Activated B cell treated with CpG ODN at 0.5 μM for 24 hours (primary cell): ENCODE results near the gene MYCBPAP. TPM values are rescaled to one million over a fixed set of nuclear protein-coding genes. Genes with fewer than 3 reads are reported as not detected.

Experiments
- ATAC-seq: fragments of 200-7000 bp; cut with Tn5 transposase; one replicate; pipeline ENCODE4 v1.10.0; 2021; ENCODE audit warnings: low read depth, mild to moderate bottlenecking, moderate library complexity
- CTCF ChIA-PET: fragments of 350-600 bp; sonication (Branson Sonifier 250); formaldehyde crosslinking; loops from one replicate; lab custom pipeline; 2021; ENCODE audit warnings: antibody characterized with exemption; lab: Charles Lee
- POLR2A ChIA-PET: fragments of 350-600 bp; sonication (Branson Sonifier 250); formaldehyde crosslinking; loops from one replicate; lab custom pipeline; 2021; ENCODE audit warnings: antibody characterized with exemption; lab: Charles Lee
- DNase-seq: peaks from one replicate; pipeline ENCODE4 v3.0.0; 2022
- H3K27ac Mint-ChIP-seq: one replicate; pipeline ENCODE4 v1.8.0; 2020; ENCODE audit warnings: mixed read lengths
- H3K27me3 Mint-ChIP-seq: one replicate; pipeline ENCODE4 v1.8.0; 2021; ENCODE audit warnings: mixed read lengths
- H3K36me3 Mint-ChIP-seq: one replicate; pipeline ENCODE4 v1.8.0; 2021; ENCODE audit warnings: low read depth, mixed read lengths
- H3K4me1 Mint-ChIP-seq: one replicate; pipeline ENCODE4 v1.8.0; 2021; ENCODE audit warnings: mixed read lengths
- H3K4me3 Mint-ChIP-seq: one replicate; pipeline ENCODE4 v1.8.0; 2020; ENCODE audit warnings: mild to moderate bottlenecking, mixed read lengths
- H3K9me3 Mint-ChIP-seq: one replicate; pipeline ENCODE4 v1.8.0; 2020; ENCODE audit warnings: mixed read lengths
- CTCF ChIP-seq: fragments of 200-600 bp; IDR thresholded peaks from one replicate; pipeline ENCODE4 v1.8.0; 2022; ENCODE audit warnings: antibody characterized with exemption, mild to moderate bottlenecking
- intact Hi-C: fragments of 100-400 bp; cut with micrococcal nuclease; formaldehyde crosslinking; loops from one replicate; pipeline ENCODE4 v1.15.1; 2024
- total RNA-seq: library from RNA; stranded (reverse); gene quantifications from 2 replicates; pipeline ENCODE4 v1.2.3, GENCODE V29; 2022

The MYCBPAP gene
- total RNA-seq, 1 donor from 2014 or later = 2.3 TPM

GRCh38 chr17:50533720-50534148 lies 25.5 kb downstream of the MYCBPAP start:
- H3K4me3 Mint-ChIP-seq = no peak overlapping the region
- H3K9me3 Mint-ChIP-seq = no peaks in the 10 kb centered on the region
- POLR2A ChIA-PET = no interaction called here
- peaks cover 12% of the 10 kb centered on the region for H3K4me1 Mint-ChIP-seq
- H3K27me3 Mint-ChIP-seq = peaks cover 61% of the 10 kb centered on the region
- no peak for DNase-seq
- H3K36me3 Mint-ChIP-seq = no peaks in the 10 kb centered on the region
- H3K27ac Mint-ChIP-seq = no peak overlapping the region
- intact Hi-C loops = no loop called here
- no peak for ATAC-seq
- CTCF ChIA-PET = no interaction called here
- no peak for TF ChIP-seq CTCF

GRCh38 chr17:50534222-50534978 lies 26.2 kb downstream of the MYCBPAP start:
- intact Hi-C loops = no loop called here
- H3K27me3 Mint-ChIP-seq = peaks cover 57% of the 10 kb centered on the region
- H3K27ac Mint-ChIP-seq = no peak overlapping the region
- H3K4me3 Mint-ChIP-seq = no peak overlapping the region
- CTCF ChIA-PET = no interaction called here
- TF ChIP-seq CTCF = no peak
- H3K9me3 Mint-ChIP-seq = no peaks in the 10 kb centered on the region
- peaks cover 12% of the 10 kb centered on the region for H3K4me1 Mint-ChIP-seq
- POLR2A ChIA-PET = no interaction called here
- no peaks in the 10 kb centered on the region for H3K36me3 Mint-ChIP-seq
- ATAC-seq (peak; percentile 28), DNase-seq (no peak)

- Mint-ChIP-seq H3K27me3 (peaks cover 53% of the 10 kb centered on the region), H3K36me3 (no peaks in the 10 kb centered on the region), H3K4me3 (no peak overlapping the region), H3K9me3 (no peaks in the 10 kb centered on the region), H3K27ac (no peak overlapping the region), H3K4me1 (peaks cover 12% of the 10 kb centered on the region)
- intact Hi-C loops = no loop called here
- CTCF ChIA-PET = no interaction called here
- POLR2A ChIA-PET = no interaction called here
- ATAC-seq (no peak), DNase-seq (no peak)
- no peak for TF ChIP-seq CTCF
Observed at GRCh38 chr17:50534979-50535326, 26.7 kb downstream of the MYCBPAP start.

- intact Hi-C loops = no loop called here
- peaks cover 12% of the 10 kb centered on the region for H3K4me1 Mint-ChIP-seq
- no peak overlapping the region for H3K27ac Mint-ChIP-seq
- no peak for DNase-seq
- no peak for TF ChIP-seq CTCF
- POLR2A ChIA-PET = no interaction called here
- H3K4me3 Mint-ChIP-seq = no peak overlapping the region
- H3K27me3 Mint-ChIP-seq = peaks cover 49% of the 10 kb centered on the region
- H3K36me3 Mint-ChIP-seq = no peaks in the 10 kb centered on the region
- no peaks in the 10 kb centered on the region for H3K9me3 Mint-ChIP-seq
- CTCF ChIA-PET = no interaction called here
- no peak for ATAC-seq
Observed at GRCh38 chr17:50535407-50535806, 27.2 kb downstream of the MYCBPAP start.

GRCh38 chr17:50536683-50537646 lies 28.7 kb downstream of the MYCBPAP start:
- intact Hi-C loops = no loop called here
- ATAC-seq (no peak), DNase-seq (no peak)
- TF ChIP-seq CTCF = no peak
- CTCF ChIA-PET = no interaction called here
- Mint-ChIP-seq H3K36me3 (no peaks in the 10 kb centered on the region), H3K4me3 (no peak overlapping the region), H3K27ac (no peak overlapping the region), H3K9me3 (no peaks in the 10 kb centered on the region), H3K4me1 (peaks cover 13% of the 10 kb centered on the region), H3K27me3 (peaks cover 36% of the 10 kb centered on the region)
- POLR2A ChIA-PET = interaction anchor here (0.6 kb wide), 1 partner anchor 516 kb away, joined by 3 read pairs; no protein-coding TSS in a partner anchor
